HEK293 (cell line): ENCODE results near the gene RDH5.

ENCODE experiments used
- CTCF ChIP-seq: fragments of 450-650 bp; formaldehyde crosslinking; IDR thresholded peaks from 2 replicates; pipeline ENCODE4 v1.5.1; 2016; ENCODE audit warnings: missing biosample characterization, missing genetic modification characterization
- ZNF280D ChIP-seq: fragments of 450-650 bp; formaldehyde crosslinking; IDR thresholded peaks from 2 replicates; pipeline ENCODE4 v1.5.1; 2016; ENCODE audit warnings: missing biosample characterization, missing genetic modification characterization

GRCh38 chr12:55722948-55723347 is 2.8 kb downstream of the RDH5 start:
- TF ChIP-seq ZNF280D (no peak), CTCF (tag by site-specific recombination) (no peak)
